ENCODE measurements around the gene CEP128.
A peak's percentile ranks its signal among the peaks of the same experiment; 100 is the strongest.

The CEP128 gene

DNA sequence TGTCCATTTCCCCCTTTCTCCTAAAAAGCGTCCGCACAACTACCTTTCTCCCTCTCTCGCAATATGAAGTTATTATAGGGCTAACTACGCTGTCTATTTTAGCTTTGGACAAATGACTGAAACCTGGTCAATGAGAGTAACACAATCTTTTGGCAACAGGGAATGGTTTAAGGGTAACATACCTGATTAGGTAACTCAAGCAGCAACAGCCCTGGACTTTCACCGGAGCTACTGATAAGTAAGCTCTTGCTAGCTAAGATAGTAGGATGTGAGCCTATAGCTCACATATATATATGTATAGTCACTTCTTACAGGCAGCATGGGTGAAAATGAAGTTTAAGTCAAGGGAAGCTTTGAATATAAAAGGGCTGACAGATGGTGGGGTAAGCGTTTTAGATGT is 313.0 kb downstream of the CEP128 start:
- TF ChIP-seq, protein P1, sequence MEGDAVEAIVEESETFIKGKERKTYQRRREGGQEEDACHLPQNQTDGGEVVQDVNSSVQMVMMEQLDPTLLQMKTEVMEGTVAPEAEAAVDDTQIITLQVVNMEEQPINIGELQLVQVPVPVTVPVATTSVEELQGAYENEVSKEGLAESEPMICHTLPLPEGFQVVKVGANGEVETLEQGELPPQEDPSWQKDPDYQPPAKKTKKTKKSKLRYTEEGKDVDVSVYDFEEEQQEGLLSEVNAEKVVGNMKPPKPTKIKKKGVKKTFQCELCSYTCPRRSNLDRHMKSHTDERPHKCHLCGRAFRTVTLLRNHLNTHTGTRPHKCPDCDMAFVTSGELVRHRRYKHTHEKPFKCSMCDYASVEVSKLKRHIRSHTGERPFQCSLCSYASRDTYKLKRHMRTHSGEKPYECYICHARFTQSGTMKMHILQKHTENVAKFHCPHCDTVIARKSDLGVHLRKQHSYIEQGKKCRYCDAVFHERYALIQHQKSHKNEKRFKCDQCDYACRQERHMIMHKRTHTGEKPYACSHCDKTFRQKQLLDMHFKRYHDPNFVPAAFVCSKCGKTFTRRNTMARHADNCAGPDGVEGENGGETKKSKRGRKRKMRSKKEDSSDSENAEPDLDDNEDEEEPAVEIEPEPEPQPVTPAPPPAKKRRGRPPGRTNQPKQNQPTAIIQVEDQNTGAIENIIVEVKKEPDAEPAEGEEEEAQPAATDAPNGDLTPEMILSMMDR (IDR thresholded peaks at IDR 0.05; ENCODE audit: low read depth, low read length) = no peak
- no peak overlapping the region for H3K4me3 ChIP-seq (ENCODE audit: low read depth, low read length)

DNA sequence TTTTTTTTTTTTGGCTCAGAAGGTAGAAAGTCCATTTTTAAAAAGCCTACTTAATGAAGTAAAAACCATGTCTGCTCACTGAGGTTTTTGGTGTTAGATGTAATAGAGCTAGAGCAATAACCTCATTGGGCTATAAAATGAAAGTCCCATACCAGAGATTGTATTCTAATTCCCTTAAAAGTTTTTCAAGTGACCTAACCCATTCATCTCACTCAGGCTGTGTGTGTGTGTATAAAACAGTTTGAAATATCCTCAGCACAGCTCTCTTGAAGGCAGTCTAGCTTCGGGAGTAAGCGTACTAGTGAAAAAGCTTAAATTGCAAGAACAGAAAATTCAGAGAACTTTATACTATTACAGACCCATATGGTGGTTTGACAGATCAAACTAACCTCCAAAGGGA is 313.8 kb downstream of the CEP128 start:
- no peak overlapping the region for H3K4me3 ChIP-seq (ENCODE audit: low read depth, low read length)
- TF ChIP-seq, protein P1 (IDR thresholded peaks at IDR 0.05; ENCODE audit: low read depth, low read length) = no peak

DNA sequence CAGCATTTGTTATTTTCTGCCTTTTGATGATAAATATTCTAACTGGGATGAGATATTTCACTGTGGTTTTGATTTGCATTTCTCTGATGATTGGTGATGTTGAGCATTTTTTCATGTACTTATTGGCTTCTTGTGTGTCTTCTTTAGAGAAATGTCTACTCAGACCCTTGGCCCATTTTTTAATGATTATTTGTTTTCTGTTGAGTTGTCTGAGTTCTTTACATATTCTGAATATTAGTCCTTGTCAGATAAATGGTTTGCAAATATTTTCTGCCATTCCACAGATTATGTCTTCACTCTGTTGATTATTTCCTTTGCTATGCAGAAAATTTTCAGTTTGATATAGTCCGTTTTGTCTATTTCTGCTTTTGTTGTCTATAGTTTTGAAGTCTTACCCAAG is 317.0 kb downstream of the CEP128 start:
- no peak overlapping the region for H3K4me3 ChIP-seq (ENCODE audit: low read depth, low read length)
- TF ChIP-seq, protein P1 (IDR thresholded peaks at IDR 0.05; ENCODE audit: low read depth, low read length) = no peak

DNA sequence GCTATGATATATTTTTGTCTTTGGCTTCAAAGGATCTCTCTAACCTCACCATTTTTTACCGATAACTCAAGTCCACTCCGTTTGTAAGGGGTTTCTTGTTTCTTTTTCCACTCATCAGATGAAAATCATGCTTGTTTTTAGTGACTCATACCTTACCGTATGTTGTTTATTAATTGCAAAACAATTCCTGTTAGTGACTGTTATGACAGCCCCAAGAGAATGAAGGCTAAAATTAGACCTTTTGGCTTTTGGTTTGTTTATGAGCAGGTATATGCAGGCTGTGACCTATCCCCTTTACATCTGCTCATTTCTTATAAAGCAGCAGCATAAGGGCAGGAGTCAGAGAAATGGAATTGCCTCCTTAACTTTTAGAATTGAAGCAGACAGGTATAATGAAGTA is 319.8 kb downstream of the CEP128 start:
- TF ChIP-seq, protein P1 (IDR thresholded peaks at IDR 0.05; ENCODE audit: low read depth, low read length) = no peak
- H3K4me3 ChIP-seq (ENCODE audit: low read depth, low read length) = 0 out of 2 replicates have a peak overlapping the region, but pooled peaks have one; percentile 6

DNA sequence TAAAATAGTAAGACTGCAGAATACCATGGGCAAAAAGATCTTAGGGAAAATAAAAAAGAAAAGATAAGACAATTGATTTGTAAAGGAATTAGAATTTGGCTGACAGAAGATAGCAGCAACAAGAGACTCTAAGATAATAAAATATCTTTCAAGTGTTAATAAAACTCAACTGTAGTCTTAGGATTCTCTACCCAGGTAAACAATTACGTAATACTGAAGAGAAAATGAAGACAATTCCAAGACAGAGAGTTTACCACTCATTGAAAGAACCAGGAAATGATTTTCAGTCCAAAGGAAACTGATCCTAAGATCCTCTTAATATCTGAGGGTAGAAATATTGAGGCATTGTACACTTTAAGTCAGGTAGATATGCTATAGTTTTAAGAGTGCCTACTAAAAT is 321.1 kb downstream of the CEP128 start:
- TF ChIP-seq, protein P1 (IDR thresholded peaks at IDR 0.05; ENCODE audit: low read depth, low read length) = no peak
- H3K4me3 ChIP-seq (ENCODE audit: low read depth, low read length) = no peak overlapping the region

- H3K4me3 ChIP-seq (ENCODE audit: low read depth, low read length) = no peak overlapping the region
- TF ChIP-seq, protein P1 (IDR thresholded peaks at IDR 0.05; ENCODE audit: low read depth, low read length) = no peak
Observed at GRCh38 chr14:80618751-80619329, 322.7 kb downstream of the CEP128 start.

GRCh38 chr14:80615831-80616230 is 325.7 kb downstream of the CEP128 start:
- H3K4me3 ChIP-seq (ENCODE audit: low read depth, low read length) = no peak overlapping the region
- TF ChIP-seq, protein P1 (IDR thresholded peaks at IDR 0.05; ENCODE audit: low read depth, low read length) = no peak
